ENCODE data around the gene SPG7.

- TF ChIP-seq EZH2 (IDR thresholded peaks at IDR 0.05; ENCODE audit: borderline replicate concordance, low read length) (no peak), CTCF (IDR thresholded peaks at IDR 0.05; ENCODE audit: low read length) (no peak)
Measured at GRCh38 chr16:89565256-89565505, 57.0 kb downstream of the SPG7 start.
